ENCODE results near the gene GTPBP8.

GTPBP8 gene

GRCh38 chr3:112984485-112984884 lies 6.3 kb upstream of the GTPBP8 start:
- Histone ChIP-seq H3K4me1 (ENCODE audit: insufficient read depth, low read length, severe bottlenecking) (peaks cover 9% of the 10 kb centered on the region), H3F3A (ENCODE audit: insufficient read depth, low read length) (no peaks in the 10 kb centered on the region), H3K4me2 (ENCODE audit: low read length) (no peak overlapping the region), H3K9ac (ENCODE audit: low read length) (no peak overlapping the region), H3K9me3 (ENCODE audit: low read length) (no peaks in the 10 kb centered on the region), H3K4me3 (ENCODE audit: low read depth, low read length, poor library complexity, severe bottlenecking) (no peak overlapping the region), H4K20me1 (ENCODE audit: insufficient read depth, low read length) (no peaks in the 10 kb centered on the region), H3K27me3 (ENCODE audit: insufficient read depth, low read length) (no peaks in the 10 kb centered on the region), H3K79me2 (ENCODE audit: insufficient read depth, low read length) (no peaks in the 10 kb centered on the region), H3K9me2 (ENCODE audit: low read depth, low read length) (no peaks in the 10 kb centered on the region), H3K27ac (ENCODE audit: low read depth, low read length, poor library complexity, severe bottlenecking) (no peak overlapping the region), H3K36me3 (ENCODE audit: insufficient read depth, low read length) (no peaks in the 10 kb centered on the region), H2AFZ (ENCODE audit: low read length) (no peak overlapping the region)
- TF ChIP-seq EZH2 (IDR thresholded peaks at IDR 0.05; ENCODE audit: borderline replicate concordance, low read length) = no peak
- TF ChIP-seq, protein P1, sequence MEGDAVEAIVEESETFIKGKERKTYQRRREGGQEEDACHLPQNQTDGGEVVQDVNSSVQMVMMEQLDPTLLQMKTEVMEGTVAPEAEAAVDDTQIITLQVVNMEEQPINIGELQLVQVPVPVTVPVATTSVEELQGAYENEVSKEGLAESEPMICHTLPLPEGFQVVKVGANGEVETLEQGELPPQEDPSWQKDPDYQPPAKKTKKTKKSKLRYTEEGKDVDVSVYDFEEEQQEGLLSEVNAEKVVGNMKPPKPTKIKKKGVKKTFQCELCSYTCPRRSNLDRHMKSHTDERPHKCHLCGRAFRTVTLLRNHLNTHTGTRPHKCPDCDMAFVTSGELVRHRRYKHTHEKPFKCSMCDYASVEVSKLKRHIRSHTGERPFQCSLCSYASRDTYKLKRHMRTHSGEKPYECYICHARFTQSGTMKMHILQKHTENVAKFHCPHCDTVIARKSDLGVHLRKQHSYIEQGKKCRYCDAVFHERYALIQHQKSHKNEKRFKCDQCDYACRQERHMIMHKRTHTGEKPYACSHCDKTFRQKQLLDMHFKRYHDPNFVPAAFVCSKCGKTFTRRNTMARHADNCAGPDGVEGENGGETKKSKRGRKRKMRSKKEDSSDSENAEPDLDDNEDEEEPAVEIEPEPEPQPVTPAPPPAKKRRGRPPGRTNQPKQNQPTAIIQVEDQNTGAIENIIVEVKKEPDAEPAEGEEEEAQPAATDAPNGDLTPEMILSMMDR (IDR thresholded peaks at IDR 0.05; ENCODE audit: low read length) = no peak

- TF ChIP-seq, protein P1 (IDR thresholded peaks at IDR 0.05; ENCODE audit: low read length) = no peak
- no peak for TF ChIP-seq EZH2 (IDR thresholded peaks at IDR 0.05; ENCODE audit: borderline replicate concordance, low read length)
- Histone ChIP-seq H3K36me3 (ENCODE audit: insufficient read depth, low read length) (no peaks in the 10 kb centered on the region), H3K4me2 (ENCODE audit: low read length) (no peak overlapping the region), H3F3A (ENCODE audit: insufficient read depth, low read length) (no peaks in the 10 kb centered on the region), H3K9me3 (ENCODE audit: low read length) (no peaks in the 10 kb centered on the region), H3K4me1 (ENCODE audit: insufficient read depth, low read length, severe bottlenecking) (peaks cover 28% of the 10 kb centered on the region), H2AFZ (ENCODE audit: low read length) (no peak overlapping the region), H3K27me3 (ENCODE audit: insufficient read depth, low read length) (no peaks in the 10 kb centered on the region), H4K20me1 (ENCODE audit: insufficient read depth, low read length) (no peaks in the 10 kb centered on the region), H3K4me3 (ENCODE audit: low read depth, low read length, poor library complexity, severe bottlenecking) (no peak overlapping the region), H3K27ac (ENCODE audit: low read depth, low read length, poor library complexity, severe bottlenecking) (no peak overlapping the region), H3K79me2 (ENCODE audit: insufficient read depth, low read length) (peaks cover 14% of the 10 kb centered on the region; the same call in 1 of the 2 replicates), H3K9me2 (ENCODE audit: low read depth, low read length) (no peaks in the 10 kb centered on the region), H3K9ac (ENCODE audit: low read length) (no peak overlapping the region)
Measured at GRCh38 chr3:112987710-112988334, 3.0 kb upstream of the GTPBP8 start.

GRCh38 chr3:112995800-112996199 lies 5.0 kb downstream of the GTPBP8 start:
- Histone ChIP-seq H3K9me2 (ENCODE audit: low read depth, low read length) (no peaks in the 10 kb centered on the region), H3K27me3 (ENCODE audit: insufficient read depth, low read length) (no peaks in the 10 kb centered on the region), H3K9ac (ENCODE audit: low read length) (no peak overlapping the region), H3K4me1 (ENCODE audit: insufficient read depth, low read length, severe bottlenecking) (peaks cover 24% of the 10 kb centered on the region), H3K27ac (ENCODE audit: low read depth, low read length, poor library complexity, severe bottlenecking) (no peak overlapping the region), H3K36me3 (ENCODE audit: insufficient read depth, low read length) (peaks cover 33% of the 10 kb centered on the region), H3K79me2 (ENCODE audit: insufficient read depth, low read length) (peaks cover 19% of the 10 kb centered on the region; the same call in 1 of the 2 replicates), H3K4me3 (ENCODE audit: low read depth, low read length, poor library complexity, severe bottlenecking) (no peak overlapping the region), H3F3A (ENCODE audit: insufficient read depth, low read length) (no peaks in the 10 kb centered on the region; the same call in 1 of the 2 replicates), H3K9me3 (ENCODE audit: low read length) (no peaks in the 10 kb centered on the region), H3K4me2 (ENCODE audit: low read length) (no peak overlapping the region), H2AFZ (ENCODE audit: low read length) (no peak overlapping the region), H4K20me1 (ENCODE audit: insufficient read depth, low read length) (no peaks in the 10 kb centered on the region)
- TF ChIP-seq, protein P1 (IDR thresholded peaks at IDR 0.05; ENCODE audit: low read length) = no peak
- no peak for TF ChIP-seq EZH2 (IDR thresholded peaks at IDR 0.05; ENCODE audit: borderline replicate concordance, low read length)

All from OCI-LY1 (cell line).